Fibroblast of skin of right biceps (primary cell): Measurements from ENCODE around the gene CTNND2.
A peak's percentile ranks its signal among the peaks of the same experiment; 100 is the strongest.
"Not testable (repeated sequence)": the region's sequence is repeated elsewhere in the genome, so short reads cannot be mapped to it uniquely, and the experiment has no call there.

Experiments
- DNase-seq: peaks from one replicate; pipeline ENCODE4 v3.0.0-alpha.2; 2013

CTNND2 gene

DNA sequence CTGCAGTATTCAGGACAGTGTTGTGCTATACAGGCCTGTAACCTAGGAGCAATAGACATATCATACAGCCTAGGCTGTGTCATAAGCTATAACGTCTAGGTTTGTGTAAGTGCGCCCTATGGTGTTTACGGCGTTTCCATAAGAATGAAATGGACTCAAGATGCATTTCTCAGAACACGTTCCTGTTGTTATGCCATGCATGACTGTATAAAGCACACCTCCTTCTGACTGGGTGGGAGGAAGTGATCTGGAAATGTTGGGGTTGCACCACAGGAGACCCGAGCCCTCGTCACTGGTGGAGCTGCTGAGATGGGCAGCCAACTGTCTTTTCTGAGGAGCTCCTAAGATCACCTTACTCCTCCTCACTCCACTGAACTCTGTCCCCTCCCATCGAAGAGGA lies 751.9 kb downstream of the CTNND2 start:
- no peak for DNase-seq

DNA sequence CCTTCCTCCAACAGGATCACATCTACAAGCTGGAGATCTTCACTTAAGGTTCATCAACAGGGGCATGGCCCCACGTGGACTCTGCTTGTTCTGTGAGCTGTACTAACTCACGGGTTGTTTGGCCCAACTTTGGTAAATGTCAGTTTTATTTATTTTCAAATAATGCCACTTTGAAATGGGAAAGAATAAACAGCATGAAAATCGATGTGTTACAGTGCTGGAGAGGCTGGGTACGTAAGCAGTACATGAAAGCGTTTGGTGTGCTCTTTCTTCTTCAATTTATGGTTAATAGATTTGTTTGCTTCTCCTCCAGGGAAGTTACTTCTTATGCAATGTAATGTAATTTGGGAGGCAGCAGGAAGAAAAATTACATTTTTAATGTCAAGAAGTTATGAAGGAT lies 753.3 kb downstream of the CTNND2 start:
- DNase-seq = no peak

DNA sequence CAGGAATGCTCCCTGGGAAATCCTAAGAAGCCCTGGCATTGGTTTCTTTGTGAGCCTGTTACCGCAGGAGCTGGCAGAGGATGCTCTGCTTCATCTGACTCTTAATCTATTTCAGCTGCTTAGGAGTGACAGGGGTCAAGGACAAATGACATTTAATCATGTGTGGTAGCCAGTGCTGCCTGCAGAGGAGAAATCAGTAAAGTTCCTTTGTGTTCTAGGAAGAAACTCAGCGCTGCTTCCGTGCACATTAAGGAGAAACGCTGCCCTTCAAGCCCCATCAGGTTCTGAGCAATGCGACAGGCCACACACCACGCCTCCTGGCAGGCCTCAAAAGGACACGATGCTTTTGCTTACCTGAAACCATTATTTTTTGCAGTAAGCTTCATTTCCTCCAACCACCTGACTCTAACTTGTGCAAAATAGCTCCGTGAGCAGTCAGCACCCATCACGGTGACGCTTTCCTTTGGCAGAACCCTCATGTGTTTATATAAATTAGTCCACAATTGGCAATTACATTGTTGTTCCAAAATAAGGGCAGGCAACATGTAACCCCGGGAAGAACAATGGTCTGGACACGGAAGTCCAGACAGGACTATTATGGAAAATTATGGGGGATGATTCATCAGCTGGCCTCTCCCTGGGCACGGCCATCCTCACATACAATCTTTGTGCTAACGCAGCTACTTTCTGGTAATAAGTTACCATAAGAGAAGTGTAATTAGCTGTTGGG lies 755.3 kb downstream of the CTNND2 start:
- no peak for DNase-seq

DNA sequence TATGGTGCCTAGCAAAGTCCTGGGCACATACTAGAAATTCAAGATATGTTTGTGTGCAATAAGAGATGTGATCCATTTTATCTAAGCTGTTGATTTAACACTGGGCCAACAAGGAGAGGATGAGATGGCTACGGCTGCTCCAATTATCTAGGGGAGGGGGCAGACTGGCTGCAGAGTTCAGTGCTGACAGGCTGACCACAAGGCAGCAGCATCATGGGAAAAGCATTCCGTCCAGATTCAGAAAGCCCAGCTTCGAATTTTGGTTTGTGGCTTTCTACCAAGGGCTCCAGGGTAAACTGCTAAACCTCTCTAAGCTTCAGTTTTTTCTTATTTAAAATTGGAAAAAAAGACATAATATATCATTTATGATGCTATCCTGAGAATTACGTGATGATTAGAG lies 758.1 kb downstream of the CTNND2 start:
- DNase-seq = no peak

DNA sequence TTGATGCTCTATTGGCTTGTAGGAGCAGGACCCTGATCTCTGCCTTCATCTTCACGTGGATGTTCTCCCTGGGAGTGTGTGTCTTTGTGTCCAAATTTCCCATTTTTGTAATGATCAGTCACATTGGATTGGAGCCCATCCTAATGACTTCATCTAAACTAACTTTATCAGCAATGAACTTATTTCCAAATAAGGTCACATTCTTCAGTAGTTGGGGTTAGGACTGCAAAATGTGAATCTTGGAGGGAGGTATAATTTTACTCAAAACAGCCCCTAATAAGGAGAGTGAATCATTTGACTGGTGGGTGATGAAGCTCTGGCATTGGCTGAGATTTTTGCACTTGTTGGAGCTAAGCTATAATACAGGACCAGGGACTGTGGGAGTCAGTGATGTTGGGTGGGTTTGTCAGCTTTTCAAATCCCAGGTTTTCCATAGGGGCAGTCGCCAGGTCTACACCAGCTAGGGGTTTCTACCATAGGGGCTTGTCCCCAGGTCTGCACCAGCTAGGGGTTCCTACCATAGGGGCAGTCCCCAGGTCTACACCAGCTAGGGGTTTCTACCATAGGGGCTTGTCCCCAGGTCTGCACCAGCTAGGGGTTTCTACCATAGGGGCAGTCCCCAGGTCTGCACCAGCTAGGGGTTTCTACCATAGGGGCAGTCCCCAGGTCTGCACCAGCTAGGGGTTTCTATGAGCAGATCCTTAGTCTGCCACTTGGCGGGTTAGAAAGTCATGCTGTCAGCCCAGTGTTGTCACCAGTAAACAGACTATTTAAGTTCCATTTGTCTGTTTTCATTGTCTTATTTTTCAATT lies 760.6 kb downstream of the CTNND2 start:
- peak; percentile 31 for DNase-seq

DNA sequence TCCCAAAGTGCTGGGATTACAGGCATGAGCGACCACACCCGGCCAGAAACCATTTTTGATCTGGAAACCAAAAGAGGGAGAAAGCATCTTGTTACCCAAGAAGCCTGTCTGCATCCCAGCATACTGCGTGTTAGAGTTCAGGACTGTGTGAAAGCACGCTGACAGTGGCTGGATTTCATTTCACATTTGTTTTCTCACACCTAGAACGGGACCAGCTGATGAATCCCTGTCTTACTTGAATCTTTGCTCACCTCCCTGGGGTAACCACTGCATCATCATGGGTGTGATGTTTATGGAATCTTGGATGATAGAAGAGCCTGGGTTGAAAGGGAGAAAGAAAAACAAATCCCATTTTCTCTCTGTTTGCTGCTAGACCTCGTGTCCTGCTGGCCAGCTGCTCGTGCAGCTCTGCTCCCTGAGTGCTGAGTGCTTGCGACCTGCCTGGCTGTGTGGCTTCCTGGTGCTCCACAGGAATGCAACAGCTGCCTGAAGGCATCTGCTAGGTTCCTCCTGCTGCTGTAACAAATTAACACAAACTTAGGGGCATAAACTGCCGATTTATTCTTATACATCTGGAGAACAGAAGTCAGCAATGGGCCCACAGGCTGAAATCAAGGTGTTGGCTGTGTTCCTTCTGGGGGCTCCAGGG lies 764.9 kb downstream of the CTNND2 start:
- DNase-seq = no peak

DNA sequence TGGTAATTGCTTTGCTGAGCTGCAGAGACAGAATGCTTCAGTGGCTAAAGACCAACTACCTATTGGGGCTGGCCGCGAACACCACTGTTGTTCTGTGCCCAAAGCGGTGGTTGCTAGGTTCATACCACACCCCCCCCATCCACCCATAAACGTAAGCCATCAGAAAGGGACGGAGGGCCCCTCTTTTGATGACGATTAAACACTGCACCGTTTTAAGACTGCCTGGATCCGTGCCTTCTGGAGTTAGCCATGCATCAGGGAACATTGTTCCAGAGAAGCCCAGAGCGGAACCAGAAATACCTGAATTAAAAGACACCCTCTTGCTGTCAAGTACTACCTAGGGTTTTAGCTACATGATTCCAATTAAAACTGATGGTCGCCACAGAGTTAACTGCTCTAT lies 774.1 kb downstream of the CTNND2 start:
- no peak for DNase-seq

DNA sequence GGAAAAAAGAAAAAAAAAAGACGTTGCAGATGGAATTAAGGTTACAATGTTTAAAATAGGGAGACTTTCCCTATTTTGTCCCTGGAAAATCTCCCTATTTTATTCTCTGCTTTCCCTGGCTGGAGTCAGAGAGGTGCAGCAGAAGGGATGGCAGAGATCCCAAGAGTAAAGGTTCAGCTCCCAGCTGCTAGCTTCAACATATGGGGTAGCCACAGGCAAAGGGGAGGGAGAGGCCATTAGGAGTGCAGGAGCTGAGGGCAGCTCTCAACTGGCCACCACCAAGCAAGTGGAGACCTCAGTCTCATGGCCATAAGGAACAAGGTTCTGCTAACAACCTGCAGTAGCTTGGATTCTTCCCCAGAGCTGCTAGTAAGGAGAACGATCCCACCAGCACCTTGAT lies 776.2 kb downstream of the CTNND2 start:
- DNase-seq = no peak

DNA sequence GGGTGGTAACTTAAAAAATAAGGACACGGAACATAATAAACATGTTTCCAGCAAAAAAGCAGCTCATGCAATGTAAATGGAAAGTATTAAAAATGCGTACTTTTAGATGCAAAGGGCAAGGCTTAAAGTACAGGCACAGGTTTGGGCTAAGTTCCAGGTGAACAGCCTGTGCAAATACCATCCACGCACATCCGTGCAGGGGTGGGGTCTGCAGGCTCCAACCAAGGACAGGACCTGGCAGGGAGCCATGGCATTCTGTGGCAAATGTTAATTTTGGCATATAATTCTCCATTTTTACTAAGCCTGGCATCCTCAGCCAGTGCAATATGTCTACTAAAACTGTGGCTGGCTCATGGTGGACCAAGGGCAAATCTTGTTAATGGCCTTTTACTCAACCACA lies 777.4 kb downstream of the CTNND2 start:
- no peak for DNase-seq

DNA sequence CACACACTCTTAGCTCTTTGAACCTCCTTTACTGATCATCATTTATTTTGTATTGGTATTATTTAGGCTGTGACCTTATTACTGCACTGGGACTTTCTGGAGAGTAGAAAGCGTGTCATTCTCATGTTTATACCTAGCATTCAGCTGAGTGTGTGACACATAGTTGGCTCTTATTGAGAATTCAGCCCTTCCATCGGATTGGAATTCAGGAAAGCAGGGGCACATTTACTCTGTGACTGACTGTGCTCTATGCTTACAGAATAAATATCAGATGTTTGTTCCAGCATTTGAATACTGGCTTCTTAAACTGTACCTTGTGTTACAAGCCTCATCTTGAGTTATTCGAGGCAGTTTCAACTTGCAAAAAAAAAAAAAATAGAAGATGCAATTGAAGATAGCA lies 782.4 kb downstream of the CTNND2 start:
- DNase-seq = no peak

DNA sequence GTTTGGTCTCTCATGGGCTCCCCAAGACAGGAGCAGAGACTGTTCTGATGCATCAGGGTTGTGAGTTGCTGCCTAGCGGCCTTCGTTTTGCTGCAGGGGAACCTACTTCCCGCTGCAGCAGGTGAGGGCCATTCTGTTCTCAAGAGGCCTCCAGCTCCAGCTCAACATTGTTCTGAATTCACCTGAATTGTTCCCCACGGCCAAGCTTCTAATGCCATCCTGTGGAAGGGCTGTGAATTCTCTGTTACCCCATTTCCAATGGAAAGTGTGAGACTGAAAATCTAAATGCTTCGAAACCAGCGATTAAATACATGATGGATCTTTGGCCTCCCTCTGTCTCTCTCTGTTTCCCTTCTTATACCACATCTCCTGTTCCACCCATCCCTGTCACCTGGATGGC lies 794.1 kb downstream of the CTNND2 start:
- DNase-seq = no peak

DNA sequence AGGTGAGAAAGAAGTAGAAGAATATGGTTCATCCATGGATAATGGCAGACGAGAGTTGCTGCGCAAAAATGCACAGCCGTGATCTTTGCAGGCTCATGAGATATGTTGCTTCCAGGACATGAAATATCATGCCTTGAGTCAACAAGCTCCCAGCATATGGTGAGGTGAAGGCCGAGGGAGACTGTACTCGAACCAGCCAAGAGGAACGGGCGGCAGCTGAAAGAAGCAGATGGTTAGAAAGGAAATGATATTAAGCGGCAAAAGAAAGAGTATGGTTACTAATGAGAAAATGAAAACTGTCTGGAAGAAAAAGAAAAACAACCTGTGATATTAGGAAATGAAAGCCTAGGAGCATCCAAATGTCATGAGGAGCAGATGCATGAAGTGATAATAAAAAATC lies 798.5 kb downstream of the CTNND2 start:
- DNase-seq = no peak

DNA sequence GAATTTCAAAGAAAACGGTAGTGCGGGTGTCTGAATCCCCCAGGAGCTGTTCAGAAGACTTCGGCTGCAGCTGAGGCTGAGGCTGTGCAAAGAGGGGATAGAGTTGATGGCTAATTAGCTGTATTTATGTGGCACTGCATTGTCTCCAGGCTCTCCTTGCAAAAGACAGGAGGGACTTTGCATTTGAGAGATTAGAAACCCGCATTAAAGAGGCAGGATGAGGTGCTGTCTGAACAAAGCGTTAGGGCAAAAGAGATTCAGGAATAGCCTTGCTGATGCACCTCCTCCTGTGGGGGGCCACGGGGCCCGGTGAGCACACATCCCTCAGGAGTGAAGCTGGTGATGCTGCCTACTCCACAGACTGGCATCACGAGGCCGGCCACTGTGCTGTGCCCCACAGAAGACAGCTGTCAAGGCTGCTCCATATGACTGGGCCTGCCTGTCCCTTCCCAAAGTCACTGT lies 799.6 kb downstream of the CTNND2 start:
- DNase-seq = no peak

DNA sequence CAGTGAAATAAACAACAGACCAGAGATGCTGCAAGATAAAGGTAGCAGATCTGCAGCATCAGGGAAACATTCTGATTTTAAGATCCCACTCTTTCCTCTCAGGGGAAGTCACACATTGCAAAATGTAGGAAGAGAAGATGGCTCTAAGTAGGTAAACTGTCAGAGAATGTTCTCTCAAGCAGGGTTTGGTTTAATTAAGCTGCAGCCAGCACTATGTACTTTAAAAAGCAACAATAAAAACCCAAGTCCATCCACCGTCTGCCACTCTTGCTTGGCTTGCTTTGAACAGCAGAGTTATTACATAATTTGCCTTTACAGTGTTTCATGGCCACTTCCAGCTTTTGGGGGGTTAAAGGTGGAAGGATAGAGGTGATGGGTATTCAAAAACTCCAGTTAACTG lies 800.0 kb downstream of the CTNND2 start:
- no peak for DNase-seq

DNA sequence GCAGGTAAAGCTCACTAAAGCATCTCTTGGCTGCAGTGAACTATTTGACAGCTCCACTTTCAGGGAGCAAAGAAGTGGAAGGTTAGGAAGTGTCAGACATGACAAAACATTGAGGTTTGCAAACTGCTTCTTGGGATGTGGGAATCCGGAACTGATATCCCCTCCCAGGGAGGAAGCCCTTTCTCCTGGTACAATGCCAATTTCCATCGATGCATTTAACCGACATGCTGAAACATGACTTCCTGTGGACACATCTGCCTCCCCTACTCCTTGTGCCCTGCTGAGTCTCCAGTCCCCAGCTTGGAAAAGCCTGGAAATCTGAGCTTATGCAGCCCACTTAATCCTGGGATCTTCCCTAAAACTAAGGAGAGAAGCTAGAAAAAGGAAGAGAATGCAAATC lies 820.1 kb downstream of the CTNND2 start:
- DNase-seq = no peak

DNA sequence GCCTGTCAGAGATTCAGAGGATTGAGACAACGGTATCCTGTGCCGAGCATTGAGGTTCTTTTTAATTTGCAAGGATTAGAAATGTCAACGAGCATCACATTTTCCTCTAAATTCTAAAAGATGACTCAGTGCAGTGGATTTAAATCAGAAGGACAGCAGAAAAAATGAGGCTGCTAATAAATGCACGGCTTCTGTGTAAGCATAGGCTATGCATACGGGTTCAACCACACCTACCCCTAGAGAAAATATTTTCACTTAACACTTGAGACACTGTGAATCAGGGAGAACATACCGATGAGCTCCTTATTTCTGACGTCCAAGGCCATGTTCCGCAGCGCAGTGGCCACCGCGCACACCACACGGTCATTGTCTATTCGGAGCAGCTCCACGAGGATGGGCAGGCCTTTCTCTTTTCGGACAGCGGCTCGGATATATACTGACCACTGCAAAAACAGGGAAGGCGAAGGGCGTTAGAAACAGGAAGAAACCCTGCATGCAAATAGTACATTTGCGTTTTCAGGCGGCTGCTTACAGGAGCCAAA lies 821.8 kb downstream of the CTNND2 start:
- DNase-seq = no peak

DNA sequence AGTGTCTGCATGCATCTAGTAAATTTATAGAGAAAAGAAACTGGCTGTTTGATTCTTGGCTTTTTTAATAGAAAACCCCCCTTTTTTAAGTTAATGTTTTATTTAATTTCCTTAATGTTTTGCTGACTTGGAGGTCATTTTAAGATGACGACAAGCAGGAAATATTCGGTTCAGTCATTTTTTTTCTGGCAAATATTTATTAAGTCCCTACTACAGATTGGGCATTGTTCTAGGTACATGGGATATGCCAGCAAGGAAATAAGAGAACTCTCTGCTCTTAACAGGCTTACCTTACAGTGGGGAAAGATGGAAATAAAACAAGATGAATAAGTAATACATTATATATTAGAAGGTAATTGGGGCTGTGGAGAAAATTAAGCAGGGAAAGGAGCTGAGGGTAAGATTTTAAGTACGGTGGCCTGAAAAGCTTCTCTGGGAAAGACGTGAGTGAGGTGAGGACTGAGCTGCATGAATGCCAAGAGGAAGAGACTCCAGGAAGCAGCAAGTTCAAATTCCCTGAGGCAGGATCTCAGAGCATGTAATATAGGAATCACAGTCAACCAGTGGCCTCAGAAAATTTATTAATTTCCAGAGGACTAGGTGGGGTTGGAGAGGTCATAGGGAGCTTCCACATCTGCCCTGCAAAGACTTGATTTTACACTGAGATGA lies 827.2 kb downstream of the CTNND2 start:
- no peak for DNase-seq

DNA sequence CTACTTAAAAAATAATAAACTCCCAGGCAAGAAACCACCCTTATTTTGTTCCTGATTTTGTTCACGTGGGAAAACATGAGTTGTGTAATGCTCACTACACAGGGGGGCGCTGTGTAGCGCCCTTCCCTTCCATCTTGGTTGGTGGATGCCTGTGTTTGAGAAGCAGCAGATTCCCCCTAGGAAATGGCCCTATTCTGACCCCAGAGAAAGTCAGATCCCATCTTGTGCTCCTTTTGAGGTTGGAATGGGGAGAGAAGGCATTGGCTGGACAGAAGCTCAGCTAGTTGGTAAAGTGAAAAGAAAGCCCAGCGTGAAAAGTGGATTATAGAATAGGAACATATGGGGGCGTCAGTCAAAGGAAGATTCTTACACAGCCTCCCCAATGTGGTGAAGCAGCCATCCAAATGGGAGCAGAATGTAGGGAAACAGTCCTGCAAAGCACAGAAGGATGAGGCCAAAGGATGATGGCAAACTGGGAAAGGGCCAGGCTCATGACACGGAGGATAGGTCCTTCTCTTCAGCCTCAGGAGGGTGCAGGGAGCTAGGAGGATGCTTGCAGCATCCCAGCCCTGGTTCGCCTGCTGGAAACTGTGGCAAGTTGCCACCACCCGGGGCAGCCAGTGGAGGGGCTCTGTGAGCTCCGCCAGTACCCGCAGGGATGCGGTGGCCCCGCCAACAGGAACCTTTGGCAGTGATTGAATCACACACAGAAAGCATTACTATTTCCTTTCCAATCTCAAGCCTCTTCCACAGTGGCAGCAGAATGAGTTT lies 829.0 kb downstream of the CTNND2 start:
- no peak for DNase-seq

DNA sequence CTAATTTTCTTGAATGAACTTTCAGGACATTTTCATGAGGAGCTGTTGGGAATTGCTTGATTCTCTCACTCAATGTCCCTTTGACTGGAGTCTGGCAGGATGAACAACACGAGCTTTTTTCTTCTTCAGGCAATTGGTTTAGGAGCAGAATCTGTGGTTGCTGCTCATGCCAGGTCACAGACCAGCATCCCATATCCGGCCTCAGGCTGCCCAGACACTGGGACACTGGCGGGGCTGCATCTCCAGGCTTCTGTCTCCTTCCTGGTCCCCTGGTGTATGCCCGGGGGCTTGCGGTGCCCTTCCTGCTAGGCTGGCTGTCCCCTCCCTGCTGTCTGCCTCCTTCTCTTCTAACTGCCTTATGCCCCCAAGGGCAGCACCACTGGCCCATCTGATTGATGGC lies 831.7 kb downstream of the CTNND2 start:
- DNase-seq = no peak

DNA sequence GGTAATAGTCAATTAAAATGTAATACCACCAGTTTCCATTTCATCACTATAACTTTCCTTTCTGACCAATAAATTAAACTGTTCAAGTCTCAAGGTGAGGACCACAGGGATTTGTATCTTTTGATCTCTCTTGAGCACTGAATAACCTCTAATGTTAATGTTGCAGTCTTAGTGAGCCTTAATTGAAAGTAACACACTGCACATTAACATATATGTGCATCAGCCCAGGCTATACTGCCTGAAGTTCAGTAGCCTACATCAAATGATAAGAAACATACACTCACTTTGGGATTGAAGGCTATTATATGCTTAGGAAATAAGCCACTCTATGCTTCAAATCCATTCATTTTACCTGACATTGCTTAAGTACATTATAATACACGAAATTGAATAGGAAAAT lies 832.2 kb downstream of the CTNND2 start:
- DNase-seq = no peak

DNA sequence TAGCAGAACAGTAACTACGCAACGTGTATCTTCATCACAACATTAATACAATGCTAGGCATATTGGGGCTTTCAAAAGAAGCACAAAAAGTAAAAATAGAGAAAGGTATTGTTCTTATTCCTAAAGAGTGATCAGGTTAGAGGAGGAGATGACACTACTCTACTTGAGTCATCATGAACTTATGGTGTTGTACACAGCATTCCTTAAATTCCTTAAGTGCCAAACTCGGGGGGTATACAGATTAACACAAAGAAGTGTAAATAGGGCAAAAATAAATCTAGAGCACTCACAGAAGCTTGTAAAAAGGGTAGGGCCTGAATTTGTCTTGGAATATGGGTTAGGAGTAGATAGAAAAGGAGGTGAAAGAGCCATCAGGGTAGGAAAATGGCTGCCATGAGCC lies 835.2 kb downstream of the CTNND2 start:
- DNase-seq = peak; percentile 13

DNA sequence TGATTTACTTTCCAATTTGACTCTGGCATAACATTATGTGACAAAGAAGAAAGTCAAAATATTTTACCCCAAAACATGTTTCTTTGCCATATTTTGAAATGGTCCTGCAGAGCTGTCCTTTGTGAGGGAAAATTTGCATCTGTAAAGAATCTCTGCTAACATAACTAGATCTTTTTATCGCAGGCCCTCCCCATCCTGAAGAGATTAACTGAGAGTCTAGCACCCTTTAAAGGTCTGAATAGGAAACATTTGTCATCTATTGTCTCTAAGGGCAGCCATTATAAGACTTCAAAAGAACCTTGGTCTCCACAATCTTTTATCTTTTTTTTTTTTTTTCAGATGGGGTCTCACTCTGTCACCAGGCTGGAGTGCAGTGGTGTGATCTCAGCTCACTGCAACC lies 838.5 kb downstream of the CTNND2 start:
- not testable (repeated sequence) for DNase-seq
